ENCODE results near the gene UROC1.

DNA sequence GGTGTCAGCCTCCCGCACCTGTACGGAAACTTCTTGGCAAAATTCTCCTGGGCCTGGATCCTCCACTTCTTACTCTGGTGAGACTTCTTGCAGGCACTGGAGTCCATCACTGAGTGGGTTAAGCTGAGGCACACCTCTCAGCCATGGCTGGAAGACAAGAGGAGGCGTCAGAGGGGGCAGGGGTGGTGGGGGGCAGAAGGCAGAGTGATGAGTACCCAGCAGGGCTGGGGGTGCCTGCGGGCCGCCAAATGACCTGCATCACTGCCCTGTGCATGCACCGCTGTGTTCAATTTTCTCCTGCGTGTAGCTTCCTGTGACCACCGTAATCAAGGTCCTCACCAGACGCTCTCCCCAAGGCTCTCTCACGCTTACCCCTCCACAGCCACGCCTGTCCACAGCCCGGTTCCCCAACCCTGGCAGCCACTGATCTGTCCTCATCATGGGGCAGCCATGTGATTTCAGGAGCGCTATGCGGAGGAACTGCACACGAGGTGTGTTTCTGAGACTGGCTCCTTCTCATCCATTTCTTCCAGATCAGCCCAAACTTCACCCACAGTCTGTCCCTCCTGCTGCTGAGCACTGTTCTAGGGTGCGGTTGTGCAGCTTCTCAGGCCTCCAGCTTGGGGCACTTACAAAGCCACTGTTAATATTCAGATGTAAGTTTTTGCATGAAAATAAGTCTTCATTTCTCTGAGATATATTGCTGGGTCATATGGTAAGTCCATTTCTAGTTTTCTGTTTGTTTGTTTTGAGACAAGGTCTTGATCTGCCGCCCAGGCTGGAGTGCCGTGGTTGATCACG, 35.9 kb upstream of the UROC1 start:
- TF ChIP-seq, protein P1, sequence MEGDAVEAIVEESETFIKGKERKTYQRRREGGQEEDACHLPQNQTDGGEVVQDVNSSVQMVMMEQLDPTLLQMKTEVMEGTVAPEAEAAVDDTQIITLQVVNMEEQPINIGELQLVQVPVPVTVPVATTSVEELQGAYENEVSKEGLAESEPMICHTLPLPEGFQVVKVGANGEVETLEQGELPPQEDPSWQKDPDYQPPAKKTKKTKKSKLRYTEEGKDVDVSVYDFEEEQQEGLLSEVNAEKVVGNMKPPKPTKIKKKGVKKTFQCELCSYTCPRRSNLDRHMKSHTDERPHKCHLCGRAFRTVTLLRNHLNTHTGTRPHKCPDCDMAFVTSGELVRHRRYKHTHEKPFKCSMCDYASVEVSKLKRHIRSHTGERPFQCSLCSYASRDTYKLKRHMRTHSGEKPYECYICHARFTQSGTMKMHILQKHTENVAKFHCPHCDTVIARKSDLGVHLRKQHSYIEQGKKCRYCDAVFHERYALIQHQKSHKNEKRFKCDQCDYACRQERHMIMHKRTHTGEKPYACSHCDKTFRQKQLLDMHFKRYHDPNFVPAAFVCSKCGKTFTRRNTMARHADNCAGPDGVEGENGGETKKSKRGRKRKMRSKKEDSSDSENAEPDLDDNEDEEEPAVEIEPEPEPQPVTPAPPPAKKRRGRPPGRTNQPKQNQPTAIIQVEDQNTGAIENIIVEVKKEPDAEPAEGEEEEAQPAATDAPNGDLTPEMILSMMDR (IDR thresholded peaks at IDR 0.05): no peak
- no peak for TF ChIP-seq POLR2A (IDR thresholded peaks at IDR 0.05)
